OCI-LY3 (cell line): ENCODE data around the gene VPS13A.

ENCODE experiments used
- CTCF ChIP-seq: fragments of 200-600, 300-600 bp; sonication (generic); IDR thresholded peaks from 2 replicates; pipeline ENCODE4 v1.5.1; 2014; ENCODE audit warnings: antibody characterized with exemption, low read length, low read depth
- EZH2phosphoT487 ChIP-seq: fragments of 200-600 bp; shearing (Covaris generic); IDR thresholded peaks from 2 replicates; pipeline ENCODE4 v1.6.1; 2018; ENCODE audit warnings: antibody characterized with exemption, mixed run types, low read depth

GRCh38 chr9:77293949-77294348 is 116.6 kb downstream of the VPS13A start:
- TF ChIP-seq CTCF (no peak), EZH2phosphoT487 (no peak)
